ENCODE measurements around the gene CACNA1C.

DNA sequence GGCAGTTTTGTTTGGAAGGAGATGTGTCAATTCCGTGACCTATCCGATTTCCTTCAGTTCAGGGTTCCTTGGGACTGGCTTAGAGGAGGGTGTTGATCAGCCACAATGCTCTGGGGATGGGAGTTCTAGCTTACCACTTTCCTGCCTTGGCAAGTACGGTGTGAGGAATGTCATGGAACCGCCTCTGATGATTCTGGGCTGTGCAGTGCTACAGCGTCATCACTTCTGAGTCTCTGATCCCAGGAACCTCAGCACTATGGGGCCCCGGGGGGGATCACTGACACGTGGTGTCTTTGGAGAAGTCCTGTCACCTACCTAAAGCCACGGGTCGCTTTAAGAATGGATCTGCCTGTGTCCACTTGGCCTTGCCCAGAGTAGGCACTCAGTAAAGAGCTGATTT, 470.5 kb downstream of the CACNA1C start:
- no peak for TF ChIP-seq POLR2AphosphoS5 (IDR thresholded peaks at IDR 0.05)
- TF ChIP-seq CTCF (IDR thresholded peaks at IDR 0.05), result no peak
- no peak for TF ChIP-seq POLR2A (IDR thresholded peaks at IDR 0.05)

All from suprapubic skin (tissue), 4 donors.